ENCODE results near the gene PPP5C. TPM values are rescaled to one million over a fixed set of nuclear protein-coding genes. Genes with fewer than 3 reads are reported as not detected.

The PPP5C gene
- total and polyA plus RNA-seq, 2 of the 13 experiments (the other 11 are each of a cell fraction or from before 2014, with no cell fraction given): 41.6 to 67.9 TPM

DNA sequence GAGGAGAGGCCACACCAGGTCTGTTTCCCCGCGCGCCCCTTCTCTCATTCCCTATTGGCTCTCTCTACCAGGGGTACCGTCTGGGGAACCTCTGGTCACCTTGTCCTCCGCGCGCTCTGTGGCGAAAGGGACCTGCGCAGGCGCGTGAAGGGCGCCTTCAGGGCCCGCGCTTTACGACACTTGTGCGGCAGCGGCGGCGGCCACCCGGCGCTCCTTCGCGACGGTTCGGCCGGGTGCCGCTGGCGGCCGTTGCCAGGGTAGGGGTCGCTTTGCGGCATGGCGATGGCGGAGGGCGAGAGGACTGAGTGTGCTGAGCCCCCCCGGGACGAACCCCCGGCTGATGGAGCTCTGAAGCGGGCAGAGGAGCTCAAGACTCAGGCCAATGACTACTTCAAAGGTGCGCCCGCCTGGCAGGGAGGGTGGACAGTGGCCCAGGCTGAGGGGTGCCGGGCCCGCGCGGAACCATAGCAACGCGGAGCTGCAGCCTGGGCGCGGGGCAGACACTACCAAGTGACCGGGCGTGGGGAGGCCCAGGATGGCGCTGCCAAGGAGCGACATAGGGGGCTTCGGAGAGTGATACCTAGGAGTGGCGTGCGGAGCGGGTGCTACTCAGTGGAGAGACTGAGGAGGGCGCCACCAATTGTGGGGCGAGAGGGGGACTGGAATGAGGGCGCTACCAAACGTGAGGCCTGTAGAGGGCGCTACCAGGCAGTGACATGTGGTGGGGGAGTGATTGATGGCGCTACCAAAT lies at the start of gene PPP5C (continued):
- TF ChIP-seq ZNF687 (CRISPR knock-in tag; IDR thresholded peaks at IDR 0.05) (peak; percentile 91), NR2C2 (CRISPR knock-in tag; IDR thresholded peaks at IDR 0.05; ENCODE audit: borderline replicate concordance) (peak; percentile 74; the same call in 1 of the 2 replicates), ZNF274 (CRISPR knock-in tag; IDR thresholded peaks at IDR 0.05) (peak; percentile 92; the same call in 1 of the 2 replicates), RFXAP (CRISPR knock-in tag; IDR thresholded peaks at IDR 0.05; ENCODE audit: borderline replicate concordance) (peak; percentile 6; the same call in 1 of the 2 replicates), CAMTA2 (CRISPR knock-in tag; IDR thresholded peaks at IDR 0.05; ENCODE audit: borderline replicate concordance) (peak; percentile 68; the same call in 1 of the 2 replicates), ZNF598 (CRISPR knock-in tag; IDR thresholded peaks at IDR 0.05; ENCODE audit: borderline replicate concordance) (0 out of 2 replicates have a peak, but pooled peaks have one; percentile 29), ZNF749 (CRISPR knock-in tag; IDR thresholded peaks at IDR 0.05; ENCODE audit: borderline replicate concordance) (0 out of 2 replicates have a peak, but pooled peaks have one; percentile 57), JUN (CRISPR knock-in tag; IDR thresholded peaks at IDR 0.05) (peak; percentile 50; the same call in 1 of the 2 replicates), ZNF510 (CRISPR knock-in tag; IDR thresholded peaks at IDR 0.05; ENCODE audit: low read depth) (peak; percentile 61; the same call in 1 of the 2 replicates), ZNF572 (CRISPR knock-in tag; IDR thresholded peaks at IDR 0.05) (0 out of 2 replicates have a peak, but pooled peaks have one; percentile 63), ARHGAP35 (CRISPR knock-in tag; IDR thresholded peaks at IDR 0.05; ENCODE audit: borderline replicate concordance) (peak; percentile 56; the same call in 1 of the 2 replicates), ZNF430 (CRISPR knock-in tag; IDR thresholded peaks at IDR 0.05) (peak; percentile 77; the same call in 1 of the 2 replicates), HNRNPLL (IDR thresholded peaks at IDR 0.05; ENCODE audit: low read depth, low read length, poor library complexity, severe bottlenecking) (peak; percentile 80), IRF2 (CRISPR knock-in tag; IDR thresholded peaks at IDR 0.05) (no peak), ZBTB7A (CRISPR knock-in tag; IDR thresholded peaks at IDR 0.05) (peak; percentile 51; the same call in 1 of the 2 replicates), SAP130 (CRISPR knock-in tag; IDR thresholded peaks at IDR 0.05; ENCODE audit: low read depth) (peak; percentile 45; the same call in 1 of the 2 replicates), ZNF33A (CRISPR knock-in tag; IDR thresholded peaks at IDR 0.05; ENCODE audit: borderline replicate concordance) (no peak), HOXA9 (CRISPR knock-in tag; IDR thresholded peaks at IDR 0.05; ENCODE audit: borderline replicate concordance) (peak; percentile 88)
- TF ChIP-seq, protein P1, sequence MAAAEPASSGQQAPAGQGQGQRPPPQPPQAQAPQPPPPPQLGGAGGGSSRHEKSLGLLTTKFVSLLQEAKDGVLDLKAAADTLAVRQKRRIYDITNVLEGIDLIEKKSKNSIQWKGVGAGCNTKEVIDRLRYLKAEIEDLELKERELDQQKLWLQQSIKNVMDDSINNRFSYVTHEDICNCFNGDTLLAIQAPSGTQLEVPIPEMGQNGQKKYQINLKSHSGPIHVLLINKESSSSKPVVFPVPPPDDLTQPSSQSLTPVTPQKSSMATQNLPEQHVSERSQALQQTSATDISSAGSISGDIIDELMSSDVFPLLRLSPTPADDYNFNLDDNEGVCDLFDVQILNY (CRISPR knock-in tag; conservative IDR thresholded peaks at IDR 0.05): peak; percentile 56; the same call in 1 of the 2 replicates
